HG03460 (cell line): ENCODE results near the gene BPIFB6.

Experiments used
- ATAC-seq: cut with Tn5 transposase; IDR thresholded peaks from one replicate; pipeline ENCODE4 v1.9.1; 2021; ENCODE audit not compliant: unreplicated experiment

Gene BPIFB6

DNA sequence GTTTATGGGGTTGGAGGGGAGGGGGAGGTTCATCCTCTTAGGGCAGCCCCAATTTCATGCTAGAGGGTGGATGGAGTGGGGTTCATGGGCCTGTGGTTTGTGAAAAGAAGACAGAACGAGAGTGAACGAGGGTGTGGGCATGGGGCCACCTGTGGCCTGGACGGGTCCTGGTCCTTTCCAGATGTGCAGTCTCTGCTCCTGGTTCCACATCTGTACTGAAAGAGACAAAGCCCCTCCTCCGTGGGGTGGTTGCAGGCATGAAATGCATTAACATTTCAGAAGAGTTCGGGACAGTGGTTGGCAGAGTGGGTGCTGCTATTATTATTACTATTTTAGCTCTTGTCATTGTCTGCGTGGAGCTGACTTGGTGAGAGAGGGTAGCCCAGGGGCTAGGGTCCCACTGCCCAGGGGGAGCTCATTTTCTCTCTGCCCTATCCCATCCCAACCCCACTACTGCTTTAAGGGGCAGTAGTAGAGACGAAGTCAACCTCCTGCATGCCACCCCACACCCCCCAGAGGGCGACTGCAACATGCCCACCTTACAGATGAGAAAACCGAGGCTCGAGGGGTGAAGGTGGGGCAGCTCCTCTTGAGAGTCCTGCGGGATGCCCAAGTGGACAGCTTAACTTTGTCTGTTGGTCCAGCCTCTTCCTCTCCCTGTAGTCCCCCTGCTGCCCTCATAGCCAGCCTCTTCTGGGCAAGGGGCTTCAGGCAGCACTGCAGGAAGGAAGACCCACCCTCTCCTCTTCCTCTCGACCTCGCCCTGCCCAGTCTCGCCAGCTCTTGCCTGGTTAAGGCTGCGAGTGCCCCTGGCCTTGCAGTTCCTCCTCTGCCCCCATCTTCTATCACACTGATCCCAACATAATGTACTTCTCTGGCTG lies 15.5 kb upstream of the BPIFB6 start:
- ATAC-seq = no peak

DNA sequence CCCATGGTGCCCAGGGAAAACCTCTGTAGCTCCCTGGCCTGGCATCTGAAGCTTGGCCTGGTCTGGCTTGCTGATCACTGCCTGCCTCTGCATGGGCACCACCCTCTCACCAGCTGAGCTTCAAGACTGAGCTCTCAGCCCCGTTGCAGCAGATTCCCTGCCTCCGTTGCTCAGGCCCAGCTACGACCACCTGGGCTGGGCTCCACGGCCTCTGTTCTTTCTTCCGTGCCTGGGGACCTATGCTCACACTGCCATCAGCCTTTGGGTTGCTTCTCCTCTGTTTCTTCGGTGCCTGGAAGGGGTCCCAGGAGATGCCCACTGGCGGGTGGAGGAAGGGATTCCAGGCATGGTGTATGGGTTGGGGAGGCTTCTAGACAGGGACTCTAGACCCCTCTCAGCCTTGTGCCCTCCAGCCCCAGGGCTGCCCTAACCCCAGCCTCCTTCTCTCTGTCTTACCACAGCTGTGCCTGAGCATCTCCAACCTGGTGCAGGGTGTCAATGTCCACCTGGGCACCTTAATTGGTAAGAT lies 14.8 kb upstream of the BPIFB6 start:
- ATAC-seq = no peak

DNA sequence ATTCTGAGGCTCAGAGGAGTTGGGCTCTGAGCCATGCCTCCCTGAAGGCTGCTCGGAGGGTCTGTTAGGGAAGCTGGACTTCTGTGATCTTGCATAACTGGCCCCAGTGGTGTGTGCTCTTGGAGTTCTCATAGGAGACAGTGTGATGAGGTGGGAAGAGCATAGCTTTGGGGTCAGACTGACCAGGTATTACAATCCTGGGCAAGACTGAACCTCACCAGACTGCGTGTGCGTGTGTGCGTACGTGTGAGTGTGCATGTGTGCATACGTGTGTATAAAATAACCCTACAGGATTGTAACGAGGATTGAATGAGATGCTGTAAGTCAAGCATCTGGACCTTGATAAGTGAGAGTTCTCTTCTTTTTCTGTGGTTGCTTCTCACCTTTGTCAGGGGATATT lies 13.9 kb upstream of the BPIFB6 start:
- no peak for ATAC-seq

DNA sequence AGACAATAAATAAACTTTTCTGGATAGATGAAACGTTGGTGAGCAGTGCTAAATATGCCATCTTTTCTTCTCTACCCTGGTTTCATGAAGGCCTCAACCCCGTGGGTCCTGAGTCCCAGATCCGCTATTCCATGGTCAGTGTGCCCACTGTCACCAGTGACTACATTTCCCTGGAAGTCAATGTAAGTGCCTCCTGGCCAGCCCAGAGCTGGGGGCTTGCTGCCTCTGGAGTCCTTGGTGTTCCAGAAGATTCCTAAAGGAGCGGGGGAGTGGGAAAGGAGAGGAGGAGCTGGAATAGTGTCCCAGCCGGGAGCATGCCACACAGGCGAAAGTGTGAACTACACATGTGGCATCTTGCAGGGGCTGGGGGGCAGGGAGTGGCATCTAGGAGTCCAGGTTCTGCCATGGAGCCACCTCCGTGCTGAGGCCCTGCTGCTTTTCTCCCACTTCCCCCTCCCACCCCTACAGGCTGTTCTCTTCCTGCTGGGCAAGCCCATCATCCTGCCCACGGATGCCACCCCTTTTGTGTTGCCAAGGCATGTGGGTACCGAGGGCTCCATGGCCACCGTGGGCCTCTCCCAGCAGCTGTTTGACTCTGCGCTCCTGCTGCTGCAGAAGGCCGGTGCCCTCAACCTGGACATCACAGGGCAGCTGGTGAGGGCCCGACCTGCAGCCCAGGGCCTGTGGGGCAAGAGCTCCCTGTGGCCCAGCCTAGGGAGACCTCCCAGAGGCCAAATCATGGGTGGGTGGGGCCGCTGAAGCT lies 13.1 kb upstream of the BPIFB6 start:
- ATAC-seq = no peak

DNA sequence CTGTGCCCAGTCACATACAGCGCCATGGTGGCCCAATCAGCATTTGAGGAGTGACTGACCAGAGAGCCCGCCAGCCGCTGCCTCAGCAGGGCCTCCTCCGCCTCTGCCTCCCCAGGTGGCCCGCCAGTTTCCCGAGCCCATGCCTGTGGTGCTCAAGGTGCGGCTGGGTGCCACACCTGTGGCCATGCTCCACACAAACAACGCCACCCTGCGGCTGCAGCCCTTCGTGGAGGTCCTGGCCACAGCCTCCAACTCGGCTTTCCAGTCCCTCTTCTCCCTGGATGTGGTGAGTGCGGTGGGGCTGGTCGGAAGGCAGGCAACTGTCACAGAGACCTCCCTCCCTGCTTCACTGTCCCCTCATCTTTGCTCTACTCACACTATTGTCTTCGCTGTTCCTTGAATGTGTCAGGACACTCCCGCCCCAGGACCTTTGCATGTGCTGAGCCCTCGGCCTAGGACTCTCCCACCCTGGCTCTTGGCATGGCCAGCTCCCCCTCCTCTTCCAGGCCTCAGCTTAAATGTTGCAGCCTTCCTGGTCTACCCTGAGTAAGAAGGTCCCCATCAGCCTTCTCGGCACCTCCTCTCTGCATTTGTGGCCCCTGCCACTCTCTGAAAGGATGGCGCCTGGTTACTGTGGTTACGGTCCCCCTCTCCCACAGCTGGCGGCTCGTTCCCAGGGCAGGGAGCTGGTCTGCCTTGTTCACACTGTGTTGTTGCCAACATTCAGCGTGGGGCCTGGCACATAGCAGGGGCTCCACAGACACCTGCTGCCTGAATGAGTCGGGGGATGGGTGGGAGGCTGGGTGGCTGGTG lies 11.8 kb upstream of the BPIFB6 start:
- ATAC-seq = no peak

DNA sequence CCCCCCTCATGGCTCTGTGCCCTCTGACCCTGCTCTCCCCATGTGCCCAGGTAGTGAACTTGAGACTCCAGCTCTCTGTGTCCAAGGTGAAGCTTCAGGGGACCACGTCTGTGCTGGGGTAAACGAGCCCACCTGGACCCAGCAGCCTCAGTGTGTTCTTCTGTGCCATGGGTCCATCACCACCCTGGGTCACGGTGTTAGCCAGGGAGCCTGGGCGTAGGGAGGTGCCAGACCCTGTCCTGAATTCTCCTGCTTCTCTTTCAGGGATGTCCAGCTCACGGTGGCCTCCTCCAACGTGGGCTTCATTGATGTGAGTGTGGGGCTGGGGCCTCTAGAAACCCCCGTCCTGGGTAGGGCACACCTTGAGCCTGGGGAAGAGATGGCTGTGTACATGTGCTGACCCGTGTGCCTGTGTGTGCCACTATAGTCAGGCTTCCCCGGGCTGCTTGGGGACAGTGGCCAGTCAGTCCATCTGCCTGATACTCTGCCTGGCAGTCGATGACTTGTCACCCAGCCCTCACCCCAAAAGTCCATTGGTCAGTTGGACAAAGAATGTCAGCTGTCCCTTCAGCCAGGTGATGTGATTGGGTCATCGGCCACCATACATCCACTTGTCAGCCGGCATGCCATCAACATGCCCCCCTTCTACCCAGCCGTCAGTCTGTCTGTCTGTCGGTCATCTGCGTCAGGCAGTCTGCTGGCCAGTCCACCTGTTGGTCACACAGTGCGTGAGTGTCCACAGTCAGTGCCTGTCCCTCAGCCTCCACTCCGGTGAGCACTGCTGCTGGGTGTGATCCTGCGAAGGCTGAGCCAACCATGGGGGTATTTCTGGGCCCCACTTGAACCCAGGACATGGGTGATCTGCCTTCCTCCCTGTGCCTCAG lies 10.9 kb upstream of the BPIFB6 start:
- no peak for ATAC-seq

DNA sequence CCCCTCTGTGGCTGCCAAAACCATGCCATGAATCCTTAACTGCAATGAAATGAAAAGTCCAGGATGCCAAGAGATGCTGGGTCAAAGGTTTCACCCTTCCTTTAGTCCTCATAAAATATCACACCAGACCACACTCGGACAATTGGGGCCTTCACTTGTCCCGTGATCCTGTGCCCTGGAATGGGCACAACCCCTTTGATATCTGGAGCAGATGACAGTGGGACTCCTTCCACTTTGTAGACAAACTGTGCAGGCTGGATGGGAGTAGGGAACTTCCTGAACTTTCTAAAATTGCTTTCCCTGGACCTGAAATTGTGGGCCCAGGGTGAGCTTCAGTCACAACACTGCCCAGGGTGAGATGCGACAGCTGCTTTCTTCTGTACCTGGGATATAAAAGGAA lies 9.6 kb upstream of the BPIFB6 start:
- no peak for ATAC-seq

DNA sequence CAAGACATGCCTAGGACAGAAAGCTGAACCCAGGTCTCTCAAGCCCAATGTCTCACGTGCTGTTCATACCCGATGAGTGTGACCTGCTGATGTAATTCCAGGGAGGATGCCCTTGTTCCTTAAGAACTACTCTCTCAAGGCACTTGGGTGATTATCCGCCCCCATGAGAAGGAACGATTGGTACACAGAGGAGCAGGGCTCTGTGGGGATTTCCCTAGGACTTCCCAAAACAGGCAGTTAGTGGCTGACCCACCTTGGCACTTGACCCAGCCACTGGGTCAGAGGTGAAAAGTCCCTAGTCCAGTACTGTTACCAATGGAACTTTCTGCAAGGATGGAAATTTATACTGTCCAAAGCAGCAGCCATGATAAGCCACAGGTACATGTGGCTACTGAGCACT lies 9.2 kb upstream of the BPIFB6 start:
- no peak for ATAC-seq

DNA sequence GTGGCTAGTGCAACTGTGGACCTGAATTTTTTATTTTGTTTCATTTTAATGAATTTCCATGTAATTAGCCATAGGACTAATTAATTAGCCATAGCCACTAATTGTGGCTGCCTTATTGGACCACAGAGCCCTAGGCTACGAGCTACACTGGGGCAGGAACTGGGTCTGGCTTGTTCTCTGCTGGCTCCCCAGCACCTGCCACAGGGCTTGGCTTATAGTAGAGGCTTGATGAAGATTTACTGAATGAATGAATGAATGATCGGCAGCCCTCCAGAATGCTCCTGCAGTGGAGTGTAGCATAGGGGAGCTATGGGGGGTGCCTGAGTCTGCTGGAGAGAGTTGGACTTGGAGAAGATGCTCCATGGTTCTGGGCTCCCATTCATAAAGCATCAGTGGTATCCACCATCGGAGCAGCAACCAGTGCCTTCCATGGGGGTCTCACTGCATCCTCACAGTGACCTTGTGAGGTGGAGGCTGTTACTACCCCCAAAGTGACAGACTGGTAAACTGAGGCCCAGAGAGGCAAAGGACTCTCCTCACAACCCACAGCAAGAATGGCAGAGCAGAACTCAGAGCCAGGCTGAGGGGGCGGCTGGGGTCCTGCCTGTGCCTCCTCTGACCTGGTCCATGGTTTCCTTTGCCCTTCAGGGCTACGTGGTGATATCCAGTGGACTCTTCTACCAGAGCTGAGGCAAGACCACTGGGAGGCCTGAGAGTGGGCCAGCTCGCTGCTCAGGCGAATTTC lies 8.6 kb upstream of the BPIFB6 start:
- no peak for ATAC-seq

DNA sequence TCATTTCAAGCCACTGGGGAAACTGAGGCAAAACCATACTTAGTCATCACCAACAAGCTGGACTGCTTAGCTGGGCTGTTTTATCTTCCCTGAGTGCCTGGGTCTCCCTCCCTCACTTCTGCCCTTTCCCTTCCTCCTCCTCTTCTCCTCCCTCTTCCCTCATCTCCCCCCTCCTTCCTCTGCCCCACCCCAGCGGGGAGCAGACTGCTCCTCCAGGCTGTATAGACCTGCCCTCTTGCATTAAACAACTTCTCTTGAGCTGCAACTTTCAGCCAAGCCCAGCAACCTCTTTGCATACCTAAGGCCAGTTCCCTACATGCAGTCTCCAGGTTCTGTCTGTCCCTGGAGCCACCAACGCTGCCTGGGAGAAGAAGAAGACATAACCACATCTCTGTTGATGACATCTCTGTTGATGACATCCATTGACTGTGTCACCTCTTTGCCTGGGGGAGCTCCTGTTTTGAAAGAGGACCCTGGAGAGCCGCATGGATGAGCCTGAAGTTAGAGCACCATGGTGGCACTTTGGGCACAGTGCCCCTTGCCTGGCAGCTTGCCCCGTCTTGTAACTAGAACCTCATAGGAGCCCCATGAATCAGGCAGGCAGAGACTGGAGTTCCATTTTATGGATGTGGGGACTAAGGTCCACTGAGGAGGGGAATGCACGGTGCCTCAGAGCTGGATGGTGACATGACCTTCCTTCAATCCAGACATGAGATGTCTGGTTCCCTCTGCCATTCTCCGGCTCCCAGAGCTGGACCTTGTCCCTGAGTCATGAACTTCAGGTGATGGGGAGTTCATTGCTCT lies 7.8 kb upstream of the BPIFB6 start:
- no peak for ATAC-seq

DNA sequence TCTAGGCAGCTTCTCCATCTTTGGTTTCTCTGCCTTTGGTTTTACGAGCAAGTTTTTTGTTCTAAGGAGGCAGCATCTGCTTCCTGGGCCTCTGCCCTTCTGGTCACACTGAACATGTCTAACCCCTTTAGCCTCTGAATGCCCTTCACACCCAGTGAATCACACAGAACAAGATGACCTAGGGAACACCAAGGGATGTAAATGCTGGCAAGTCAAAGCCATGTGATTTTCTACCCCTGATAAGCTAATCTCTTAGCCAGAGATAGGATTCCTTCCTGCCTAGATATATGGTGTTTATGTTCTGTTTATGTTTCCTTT lies 7.2 kb upstream of the BPIFB6 start:
- no peak for ATAC-seq

DNA sequence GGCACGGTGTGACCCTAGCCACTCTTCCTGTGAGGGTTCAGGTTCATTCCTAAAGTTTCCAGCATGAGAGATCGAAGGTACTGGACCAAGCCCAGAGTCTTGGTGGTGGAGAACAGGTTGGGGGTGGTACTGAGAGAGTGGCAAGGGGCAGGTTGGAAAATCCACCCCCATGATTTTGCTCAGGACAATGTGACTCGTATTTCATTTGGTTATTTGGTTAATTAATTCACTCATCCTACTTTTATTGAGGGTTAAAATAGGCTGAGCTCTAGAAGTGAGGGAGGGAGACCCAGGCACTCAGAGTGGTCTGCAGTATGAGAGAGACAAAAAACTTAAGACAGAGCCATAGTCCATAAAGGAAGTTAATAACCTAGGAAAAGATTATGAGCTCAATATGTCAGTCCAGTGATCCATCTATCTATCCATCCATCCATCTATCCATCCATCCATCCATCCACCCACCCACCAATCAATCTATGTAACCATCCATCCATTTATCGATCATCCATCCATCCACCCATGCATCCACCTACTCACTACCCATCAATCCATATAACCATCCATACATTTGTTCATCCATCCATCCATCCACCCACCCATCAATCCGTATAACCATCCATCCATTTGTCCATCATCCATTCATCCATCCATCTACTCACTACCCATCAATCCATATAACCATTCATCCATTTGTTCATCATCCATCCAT lies 6.7 kb upstream of the BPIFB6 start:
- ATAC-seq = no peak

DNA sequence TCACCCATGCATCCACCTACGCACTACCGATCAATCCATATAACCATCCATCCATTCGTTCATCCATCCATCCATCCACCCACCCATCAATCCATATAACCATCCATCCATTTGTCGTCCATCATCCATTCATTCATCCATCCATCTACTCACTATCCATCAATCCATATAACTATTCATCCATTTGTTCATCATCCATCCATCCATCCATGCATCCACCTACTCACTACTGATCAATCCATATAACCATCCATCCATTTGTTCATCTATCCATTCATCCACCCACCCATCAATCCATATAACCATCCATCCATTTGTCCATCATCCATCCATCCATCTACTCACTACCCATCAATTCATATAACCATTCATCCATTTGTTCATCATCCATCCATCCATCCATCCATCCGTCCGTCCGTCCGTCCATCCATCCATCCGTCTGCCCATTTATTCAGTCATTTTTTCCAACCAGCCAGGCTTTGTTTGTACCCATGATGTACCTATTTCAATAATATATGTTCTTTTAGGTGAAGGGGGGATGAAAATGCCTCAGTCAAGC lies 6.1 kb upstream of the BPIFB6 start:
- ATAC-seq = no peak

DNA sequence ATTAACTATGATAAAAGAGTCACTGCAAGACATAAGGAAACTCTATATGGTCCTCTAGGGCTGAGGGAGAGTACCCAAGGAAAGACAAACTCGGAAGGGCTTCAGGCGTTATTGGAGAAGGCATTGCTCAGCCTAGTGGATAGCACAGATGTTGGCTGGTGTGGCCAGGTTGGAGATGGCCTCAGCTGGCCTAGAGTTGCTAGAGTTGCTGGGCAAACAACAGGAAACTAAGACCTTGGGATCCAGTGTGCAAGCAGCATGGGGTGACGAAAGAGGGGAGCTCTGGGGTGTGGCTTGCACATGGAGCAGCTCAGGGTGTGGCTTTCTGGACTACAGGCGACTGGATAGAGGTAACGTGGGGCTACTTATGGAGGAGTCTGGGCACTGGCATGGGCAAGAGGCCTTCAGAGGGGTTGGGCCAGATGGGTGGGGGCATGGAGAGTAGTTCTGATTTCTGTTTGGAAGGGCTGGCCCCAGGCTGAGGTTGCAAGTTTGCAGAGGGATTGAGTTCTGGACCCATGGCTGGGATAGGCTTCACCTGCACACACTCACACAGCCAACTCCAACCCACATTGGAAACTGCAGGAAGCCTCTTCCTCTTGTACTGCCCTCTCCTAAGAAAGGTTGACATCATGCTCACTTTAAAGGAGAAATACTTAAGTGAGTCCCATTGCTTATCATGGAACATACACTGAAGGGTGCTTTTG lies 5.2 kb upstream of the BPIFB6 start:
- ATAC-seq = no peak

DNA sequence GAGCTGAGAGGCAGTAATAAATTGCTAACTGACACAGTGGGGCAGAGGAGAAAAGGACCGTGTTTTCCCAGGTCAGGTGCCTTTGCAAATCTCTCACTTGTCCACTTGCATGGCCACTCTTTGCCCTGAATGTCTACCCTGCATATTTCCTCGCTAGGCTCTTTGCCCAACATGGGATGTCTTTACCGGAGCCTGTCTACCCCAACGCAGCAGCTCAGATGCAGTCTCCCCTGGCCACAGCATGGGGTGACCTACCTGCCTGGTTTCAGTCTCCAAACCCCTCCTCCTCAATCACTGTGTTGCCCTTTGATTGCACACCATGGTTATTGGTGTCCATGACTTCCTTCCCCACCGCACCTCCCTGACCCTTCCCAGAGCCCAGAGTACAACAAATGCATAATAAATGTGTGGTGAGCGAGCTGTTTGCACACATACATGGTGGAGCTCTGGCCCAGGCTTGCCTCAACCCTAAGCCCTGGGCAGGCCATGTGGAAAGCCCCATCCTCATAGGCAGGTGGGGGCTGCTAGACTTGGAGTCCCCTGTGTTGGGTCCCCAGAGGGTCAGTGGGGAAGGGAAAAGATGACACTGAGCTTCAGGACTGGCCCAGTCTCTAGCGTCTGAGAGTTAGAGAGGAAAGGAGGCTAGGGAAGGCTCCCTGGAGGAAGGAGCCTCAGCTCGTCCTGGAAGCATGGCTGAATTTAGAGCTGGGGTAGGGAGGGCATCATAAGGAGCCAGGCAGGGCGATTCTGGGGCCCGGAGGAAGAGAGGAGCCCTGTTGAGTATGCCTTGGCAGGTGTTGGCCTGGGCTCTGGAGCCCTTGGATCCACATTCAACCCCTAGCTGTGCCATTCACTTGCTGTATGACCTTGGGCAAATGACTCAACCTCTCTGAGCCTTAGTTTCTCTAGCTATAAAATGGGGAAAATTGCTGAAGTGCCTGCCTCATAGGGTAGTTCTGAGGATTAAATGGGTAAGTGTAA lies 4.4 kb upstream of the BPIFB6 start:
- no peak for ATAC-seq
